Lower leg skin (tissue), 4 donors: ENCODE measurements around the gene BBOX1. TPM values are rescaled to one million over a fixed set of nuclear protein-coding genes. Genes with fewer than 3 reads are reported as not detected.
A peak's percentile ranks its signal among the peaks of the same experiment; 100 is the strongest.

ENCODE experiments used
- DNase-seq, 2 donors: peaks; one replicate each; pipeline ENCODE4 v3.0.0-alpha.2; 2019; ENCODE audit warnings: low spot score in 2 of 2
- H3K4me3 ChIP-seq: fragments of 200-600 bp; sonication (generic); 2 replicates; pipeline ENCODE4 v1.5.1; 2017; ENCODE audit warnings: mild to moderate bottlenecking, low read depth; ENCODE audit not compliant: poor library complexity, severe bottlenecking
- CTCF ChIP-seq, 3 donors: fragments of 450-650 bp; IDR thresholded peaks; one replicate each; pipeline ENCODE4 v1.5.1; 2016; ENCODE audit warnings: antibody characterized with exemption in 3 of 3, mild to moderate bottlenecking in 3 of 3, moderate library complexity in 2 of 3
- POLR2A ChIP-seq, 2 donors: fragments of 450-650 bp; IDR thresholded peaks; one replicate each; pipeline ENCODE4 v1.6.1; 2016 to 2017; ENCODE audit warnings: antibody characterized with exemption in 2 of 2, mild to moderate bottlenecking in 1 of 2, moderate library complexity in 1 of 2
- WGBS, 2 donors: methylation state at CpG; one replicate each; pipeline ENCODE4 v1.1.5; 2018; 5-methylcytosine and 5-hydroxymethylcytosine counted together
- intact Hi-C: fragments of 100-400 bp; cut with DNase I; formaldehyde crosslinking; loops from one replicate; pipeline ENCODE4 v1.15.0; 2023; ENCODE audit warnings: low total_unique reads
- total RNA-seq, 4 donors: library from RNA; depleted of rRNA; stranded (reverse); fragments of >200 nt; gene quantifications; one replicate each; pipeline ENCODE4 v1.1.0, GENCODE V29; 2016

Gene BBOX1
- total RNA-seq, 4 donors from 2014 or later = 31.2 to 48.8 (median 38.2) TPM

DNA sequence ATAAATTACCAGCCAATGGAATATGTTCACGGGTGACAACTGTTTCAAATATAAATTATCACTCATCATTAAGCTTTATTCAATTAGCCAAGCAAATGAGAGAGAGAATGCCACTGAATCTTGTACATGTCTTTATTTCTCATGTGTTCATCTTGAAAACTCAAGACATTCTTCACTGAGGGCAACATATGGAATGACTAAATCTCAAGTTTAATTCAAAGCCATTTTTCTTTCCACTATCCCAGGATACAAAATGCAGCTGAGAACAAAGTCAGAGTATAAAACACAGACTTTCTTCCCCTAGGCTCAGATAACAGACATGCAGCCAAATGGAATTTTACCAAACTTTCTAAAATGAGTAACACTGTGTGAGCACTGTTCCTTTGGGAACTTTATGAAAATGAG lies 12.1 kb upstream of the BBOX1 start:
- H3K4me3 ChIP-seq = no peak overlapping the region
- DNase-seq = no peak
- TF ChIP-seq POLR2A (IDR thresholded peaks at IDR 0.05) (no peak), CTCF (IDR thresholded peaks at IDR 0.05) (no peak)
- 23 to 40% methylated on average over 1 of the region's 1 CpG for WGBS, 2 donors
- intact Hi-C loops = no loop called here

- DNase-seq = no peak
- WGBS, 2 donors = 79 to 92% methylated on average over 1 of the region's 1 CpG
- H3K4me3 ChIP-seq = no peak overlapping the region
- TF ChIP-seq POLR2A (IDR thresholded peaks at IDR 0.05) = no peak
- TF ChIP-seq CTCF (IDR thresholded peaks at IDR 0.05) = no peak
- intact Hi-C loops = no loop called here
Observed at GRCh38 chr11:27029966-27030365, 10.6 kb upstream of the BBOX1 start.

DNA sequence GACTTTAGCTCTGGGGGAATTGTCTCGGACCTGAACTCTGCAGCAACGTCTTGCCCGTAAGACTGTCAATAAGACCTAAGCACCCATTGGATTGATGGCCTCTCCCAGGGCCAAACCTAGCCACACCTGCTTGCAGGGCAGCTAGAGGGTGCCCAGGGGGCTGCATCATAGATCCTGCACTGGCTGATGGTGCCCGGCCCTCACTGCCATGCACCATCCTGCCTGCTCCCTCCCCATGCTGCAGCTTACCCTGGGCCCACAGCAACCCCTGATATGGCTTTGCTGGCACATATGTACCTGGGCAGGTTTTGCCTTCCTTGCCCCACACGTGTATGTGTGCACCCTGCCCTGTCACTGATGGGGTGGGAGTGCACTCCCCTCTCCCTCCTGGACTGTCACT lies 8.9 kb upstream of the BBOX1 start:
- TF ChIP-seq CTCF (IDR thresholded peaks at IDR 0.05) (no peak), POLR2A (IDR thresholded peaks at IDR 0.05) (no peak)
- DNase-seq = no peak
- no peak overlapping the region for H3K4me3 ChIP-seq
- 85 to 90% methylated on average over 2 to 4 of the region's 5 CpGs for WGBS, 2 donors
- intact Hi-C loops = no loop called here

- DNase-seq = no peak
- 44 to 46% methylated on average over 3 of the region's 3 CpGs for WGBS, 2 donors
- no peak overlapping the region for H3K4me3 ChIP-seq
- TF ChIP-seq POLR2A (IDR thresholded peaks at IDR 0.05) = no peak
- no peak for TF ChIP-seq CTCF (IDR thresholded peaks at IDR 0.05)
- intact Hi-C loops = no loop called here
Observed at GRCh38 chr11:27039873-27040272, 742 bp upstream of the BBOX1 start.

DNA sequence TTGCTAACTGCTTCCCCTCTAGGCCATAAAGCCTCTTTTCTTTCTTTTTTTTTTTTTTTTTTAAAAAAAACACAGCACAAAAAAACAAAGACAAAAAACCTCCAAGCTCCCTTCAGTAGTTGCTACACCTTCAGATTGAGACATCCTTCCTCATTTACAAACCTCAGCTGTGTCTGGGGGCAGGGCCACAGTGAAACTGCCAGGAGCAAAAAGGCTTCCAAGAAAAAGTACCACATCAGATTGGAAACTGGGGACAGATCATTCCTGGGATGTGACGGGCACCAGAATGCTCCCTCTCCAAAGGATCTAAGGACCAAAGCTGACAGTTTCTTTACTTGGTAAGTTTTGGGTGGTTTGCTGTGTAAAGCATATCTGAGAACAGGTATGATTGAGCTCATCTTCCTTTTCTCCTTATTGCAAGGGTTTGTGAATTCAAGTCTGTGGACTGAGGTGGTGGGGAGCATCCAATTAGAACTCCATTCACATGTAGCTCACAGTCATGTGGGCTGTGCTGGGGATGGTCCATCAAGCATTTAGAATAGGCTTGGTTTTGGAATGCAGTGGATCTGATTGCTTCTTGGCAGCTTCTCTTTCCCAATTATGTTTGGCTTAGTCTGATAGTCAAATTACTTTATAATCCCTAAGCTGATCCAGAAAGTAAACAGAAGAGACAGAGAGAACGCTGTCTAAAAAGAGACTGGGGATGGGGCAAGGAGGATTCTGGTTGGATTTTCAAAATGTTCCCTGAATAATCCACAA lies 705 bp downstream of the BBOX1 start:
- DNase-seq = no peak
- TF ChIP-seq CTCF (IDR thresholded peaks at IDR 0.05) (no peak), POLR2A (IDR thresholded peaks at IDR 0.05) (no peak)
- H3K4me3 ChIP-seq = no peak overlapping the region
- intact Hi-C loops = no loop called here
- WGBS, 2 donors = 20 to 31% methylated on average over 2 of the region's 2 CpGs

GRCh38 chr11:27046956-27047355 lies 6.3 kb downstream of the BBOX1 start:
- DNase-seq = peak in 1 of 2 donors; percentile 36
- intact Hi-C loops = no loop called here
- no peak overlapping the region for H3K4me3 ChIP-seq
- no peak for TF ChIP-seq CTCF (IDR thresholded peaks at IDR 0.05)
- no peak for TF ChIP-seq POLR2A (IDR thresholded peaks at IDR 0.05)
- 55 to 68% methylated on average over 2 of the region's 2 CpGs for WGBS, 2 donors
